Mesothelial cell of epicardium (in vitro differentiated cells): ENCODE results near the gene RHNO1. TPM values are rescaled to one million over a fixed set of nuclear protein-coding genes. Genes with fewer than 3 reads are reported as not detected.
A peak's percentile ranks its signal among the peaks of the same experiment; 100 is the strongest.

Experiments used
- DNase-seq, 2 experiments: peaks; one replicate each; pipeline ENCODE4 v3.0.0; 2021; ENCODE audit warnings: low spot score in 2 of 2; ENCODE audit not compliant: unreplicated experiment in 2 of 2
- H3K27ac Mint-ChIP-seq: 2 replicates; pipeline ENCODE4 v1.8.0; 2021; ENCODE audit warnings: mixed read lengths
- H3K27me3 Mint-ChIP-seq: 2 replicates; pipeline ENCODE4 v1.8.0; 2021; ENCODE audit warnings: low read depth, mixed read lengths
- H3K36me3 Mint-ChIP-seq: 2 replicates; pipeline ENCODE4 v1.8.0; 2021; ENCODE audit warnings: mixed read lengths
- H3K4me1 Mint-ChIP-seq: 2 replicates; pipeline ENCODE4 v1.8.0; 2021; ENCODE audit warnings: mixed read lengths
- H3K4me3 Mint-ChIP-seq: 2 replicates; pipeline ENCODE4 v1.8.0; 2021; ENCODE audit warnings: mild to moderate bottlenecking, moderate library complexity, mixed read lengths
- H3K9me3 Mint-ChIP-seq: 2 replicates; pipeline ENCODE4 v1.8.0; 2021; ENCODE audit warnings: mixed read lengths
- CTCF ChIP-seq: fragments of 200-600 bp; sonication (generic); IDR thresholded peaks from one replicate; pipeline ENCODE4 v1.5.0; 2021; ENCODE audit warnings: antibody characterized with exemption; ENCODE audit not compliant: unreplicated experiment
- total RNA-seq: library from RNA; stranded (reverse); gene quantifications from 3 replicates; pipeline ENCODE4 v1.2.1, GENCODE V29; 2021

RHNO1 gene
- total RNA-seq, 1 donor from 2014 or later, result 27.2 TPM

GRCh38 chr12:2834581-2835491, 42.2 kb upstream of the RHNO1 start, which contains the start of gene NRIP2:
Gene NRIP2 (minus strand): TSS chr12:2835035. CDS start chr12:2834983, 52 bp downstream.
- peaks cover 9% of the 10 kb centered on the region for H3K36me3 Mint-ChIP-seq
- DNase-seq, result peak in 1 of 2 experiments; percentile 60
- H3K4me1 Mint-ChIP-seq, result peaks cover 16% of the 10 kb centered on the region
- no peak within 1 kb of the TSS for H3K4me3 Mint-ChIP-seq
- H3K27me3 Mint-ChIP-seq, result no peaks in the 10 kb centered on the region
- no peak for TF ChIP-seq CTCF
- peak within 1 kb of the TSS; percentile 70 for H3K27ac Mint-ChIP-seq
- no peaks in the 10 kb centered on the region for H3K9me3 Mint-ChIP-seq

DNA sequence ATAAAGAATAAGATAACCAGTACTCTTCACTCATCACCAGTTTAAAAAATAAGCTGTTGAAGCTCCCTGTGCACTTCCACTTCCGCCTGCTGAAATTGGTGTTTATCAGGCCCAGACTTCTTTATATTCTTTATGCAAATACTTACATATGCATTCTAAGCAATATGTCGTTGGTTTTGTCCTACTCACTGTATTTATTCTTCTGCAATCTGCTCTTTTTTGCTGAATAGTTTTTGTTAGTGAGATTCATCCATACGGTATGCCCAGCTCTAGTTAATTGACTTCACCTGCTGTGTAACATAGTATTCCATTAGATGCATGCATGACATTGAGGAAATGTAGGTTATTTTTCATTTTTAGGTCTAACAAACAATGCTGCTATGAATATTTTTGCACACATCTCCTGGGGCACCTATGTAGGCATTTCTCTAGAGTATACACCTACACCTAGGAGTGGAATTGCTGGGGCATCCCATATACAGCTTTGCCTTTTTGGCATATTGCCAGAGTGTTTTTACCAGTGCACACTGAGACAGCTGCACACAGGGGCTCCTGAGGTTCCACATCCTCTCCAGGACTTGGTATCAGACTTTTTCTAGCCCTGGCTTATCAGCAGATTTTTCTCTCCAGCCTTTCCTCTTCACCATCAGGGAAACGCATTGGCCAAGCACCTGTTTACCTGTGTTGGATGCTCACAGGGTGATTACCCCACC, 41.2 kb upstream of the RHNO1 start:
- Mint-ChIP-seq H3K4me3 (no peak overlapping the region), H3K36me3 (peaks cover 5% of the 10 kb centered on the region), H3K4me1 (peaks cover 16% of the 10 kb centered on the region)

GRCh38 chr12:2836574-2836973, 40.4 kb upstream of the RHNO1 start:
- no peak for TF ChIP-seq CTCF
- Mint-ChIP-seq H3K36me3 (peaks cover 3% of the 10 kb centered on the region), H3K27me3 (no peaks in the 10 kb centered on the region), H3K4me1 (peaks cover 16% of the 10 kb centered on the region), H3K4me3 (no peak overlapping the region), H3K9me3 (no peaks in the 10 kb centered on the region), H3K27ac (no peak overlapping the region)
- DNase-seq, result no peak

More for the DNA sequence above, 41.2 kb upstream of the RHNO1 start:
- Mint-ChIP-seq H3K27me3 (no peaks in the 10 kb centered on the region), H3K27ac (no peak overlapping the region), H3K9me3 (no peaks in the 10 kb centered on the region)
- no peak for TF ChIP-seq CTCF
- DNase-seq, result no peak

DNA sequence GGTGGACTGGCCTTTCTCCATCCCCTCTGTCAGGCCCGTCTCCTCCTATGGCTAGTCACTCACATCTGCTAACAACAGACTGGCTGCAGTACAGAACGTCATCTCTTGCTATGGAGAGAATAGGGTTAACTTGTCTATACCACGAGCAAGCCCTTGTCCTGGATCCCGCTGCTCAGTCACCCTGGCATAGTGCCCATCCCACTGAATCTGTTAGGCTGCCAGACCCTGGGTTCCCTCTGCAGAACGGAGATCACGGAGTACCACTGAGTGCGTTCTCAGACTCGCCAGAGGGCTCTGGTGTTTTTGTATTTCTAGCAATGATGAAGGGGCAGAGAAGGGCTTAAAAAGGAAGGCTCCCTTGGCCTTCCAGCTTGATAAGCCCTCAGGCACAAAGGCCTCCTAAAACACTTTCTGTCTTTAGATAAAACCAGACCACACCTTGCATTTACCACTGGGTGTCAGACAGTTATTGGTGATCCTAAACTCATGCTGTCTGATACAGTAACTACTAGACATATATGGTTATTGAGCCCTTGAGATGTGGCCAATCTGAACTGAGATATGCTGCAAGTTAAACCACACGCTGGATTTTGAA, 35.9 kb upstream of the RHNO1 start:
- H3K27me3 Mint-ChIP-seq, result no peaks in the 10 kb centered on the region

GRCh38 chr12:2842948-2843347, 34.1 kb upstream of the RHNO1 start:
- Mint-ChIP-seq H3K27ac (no peak overlapping the region), H3K9me3 (no peaks in the 10 kb centered on the region), H3K36me3 (peaks cover 4% of the 10 kb centered on the region), H3K27me3 (no peaks in the 10 kb centered on the region), H3K4me1 (peaks cover 8% of the 10 kb centered on the region), H3K4me3 (no peak overlapping the region)
- TF ChIP-seq CTCF, result no peak
- DNase-seq, result no peak

More for the DNA sequence above, 35.9 kb upstream of the RHNO1 start:
- DNase-seq, result no peak
- no peaks in the 10 kb centered on the region for H3K9me3 Mint-ChIP-seq
- H3K36me3 Mint-ChIP-seq, result peaks cover 3% of the 10 kb centered on the region
- H3K4me1 Mint-ChIP-seq, result peaks cover 3% of the 10 kb centered on the region
- no peak overlapping the region for H3K27ac Mint-ChIP-seq
- no peak for TF ChIP-seq CTCF
- no peak overlapping the region for H3K4me3 Mint-ChIP-seq
